ENCODE results near the gene CNN2. TPM values are rescaled to one million over a fixed set of nuclear protein-coding genes. Genes with fewer than 3 reads are reported as not detected.

The CNN2 gene
- total and polyA plus RNA-seq, 4 donors: 10.1 to 38.4 (median 26.8) TPM

GRCh38 chr19:1058112-1058511 is 31.7 kb downstream of the CNN2 start:
- WGBS: 94% methylated on average over 5 of the region's 5 CpGs
- Histone ChIP-seq H3K4me1 (ENCODE audit: control insufficient read depth in 4 of 4, insufficient read depth in 4 of 4, low read length in 3 of 4) (no peaks in the 10 kb centered on the region), H3K36me3 (ENCODE audit: control insufficient read depth in 4 of 4, insufficient read depth in 3 of 4, low read depth in 1 of 4, low read length in 3 of 4) (no peaks in the 10 kb centered on the region), H3K9ac (ENCODE audit: low read depth in 1 of 2, low read length in 2 of 2) (no peak overlapping the region), H3K27ac (ENCODE audit: low read depth in 1 of 2, low read length in 2 of 2) (no peak overlapping the region), H3K4me3 (ENCODE audit: low read depth in 1 of 3, low read length in 3 of 3) (no peak overlapping the region), H3K27me3 (ENCODE audit: control insufficient read depth in 4 of 4, insufficient read depth in 4 of 4, low read length in 3 of 4) (no peaks in the 10 kb centered on the region), H3K9me3 (ENCODE audit: control insufficient read depth in 4 of 4, low read length in 3 of 4) (peaks cover 0 to 13% (median 0%) of the 10 kb centered on the region in 4 donors)
- DNase-seq (ENCODE audit: low spot score): no peak
- no peak for TF ChIP-seq RAD21 (IDR thresholded peaks at IDR 0.05)
- no peak for TF ChIP-seq SP1 (IDR thresholded peaks at IDR 0.05)
- no peak for TF ChIP-seq TAF1 (conservative IDR thresholded peaks at IDR 0.05)
- no peak for TF ChIP-seq GABPA (IDR thresholded peaks at IDR 0.05 in 1 of 2, conservative IDR thresholded peaks at IDR 0.05 in 1 of 2)
- TF ChIP-seq, protein P1, sequence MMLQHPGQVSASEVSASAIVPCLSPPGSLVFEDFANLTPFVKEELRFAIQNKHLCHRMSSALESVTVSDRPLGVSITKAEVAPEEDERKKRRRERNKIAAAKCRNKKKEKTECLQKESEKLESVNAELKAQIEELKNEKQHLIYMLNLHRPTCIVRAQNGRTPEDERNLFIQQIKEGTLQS (IDR thresholded peaks at IDR 0.05): no peak
- no peak for TF ChIP-seq NR2F2 (IDR thresholded peaks at IDR 0.05)
- TF ChIP-seq, protein P2, sequence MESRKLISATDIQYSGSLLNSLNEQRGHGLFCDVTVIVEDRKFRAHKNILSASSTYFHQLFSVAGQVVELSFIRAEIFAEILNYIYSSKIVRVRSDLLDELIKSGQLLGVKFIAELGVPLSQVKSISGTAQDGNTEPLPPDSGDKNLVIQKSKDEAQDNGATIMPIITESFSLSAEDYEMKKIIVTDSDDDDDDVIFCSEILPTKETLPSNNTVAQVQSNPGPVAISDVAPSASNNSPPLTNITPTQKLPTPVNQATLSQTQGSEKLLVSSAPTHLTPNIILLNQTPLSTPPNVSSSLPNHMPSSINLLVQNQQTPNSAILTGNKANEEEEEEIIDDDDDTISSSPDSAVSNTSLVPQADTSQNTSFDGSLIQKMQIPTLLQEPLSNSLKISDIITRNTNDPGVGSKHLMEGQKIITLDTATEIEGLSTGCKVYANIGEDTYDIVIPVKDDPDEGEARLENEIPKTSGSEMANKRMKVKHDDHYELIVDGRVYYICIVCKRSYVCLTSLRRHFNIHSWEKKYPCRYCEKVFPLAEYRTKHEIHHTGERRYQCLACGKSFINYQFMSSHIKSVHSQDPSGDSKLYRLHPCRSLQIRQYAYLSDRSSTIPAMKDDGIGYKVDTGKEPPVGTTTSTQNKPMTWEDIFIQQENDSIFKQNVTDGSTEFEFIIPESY (IDR thresholded peaks at IDR 0.05): no peak
- TF ChIP-seq RXRA (IDR thresholded peaks at IDR 0.05): no peak
- TF ChIP-seq FOXA1 (IDR thresholded peaks at IDR 0.05): no peak
- TF ChIP-seq CTCF (IDR thresholded peaks at IDR 0.05; ENCODE audit: low read depth, low read length, missing input control): no peak
- TF ChIP-seq HNF4A (conservative IDR thresholded peaks at IDR 0.05): no peak

DNA sequence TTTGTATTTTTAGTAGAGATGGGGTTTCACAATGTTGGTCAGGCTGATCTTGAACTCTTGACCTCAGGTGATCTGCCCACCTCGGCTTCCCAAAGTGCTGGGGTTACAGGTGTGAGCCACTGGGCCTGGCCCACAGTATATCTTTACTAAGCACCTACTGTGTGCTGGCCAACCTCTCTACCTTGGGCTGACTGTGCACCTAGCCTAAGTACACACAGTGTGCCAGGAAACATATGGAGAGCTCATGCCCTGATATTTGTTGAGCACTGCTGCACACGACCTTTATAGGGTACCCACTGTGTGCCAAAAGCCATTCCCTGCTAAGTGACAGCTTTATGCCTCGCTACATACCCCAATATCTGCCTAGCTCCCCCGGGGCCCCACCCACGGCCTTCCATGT is 34.3 kb downstream of the CNN2 start:
- H3K36me3 ChIP-seq (ENCODE audit: control insufficient read depth in 4 of 4, insufficient read depth in 3 of 4, low read depth in 1 of 4, low read length in 3 of 4): no peaks in the 10 kb centered on the region

More for the DNA sequence above, 34.3 kb downstream of the CNN2 start:
- no peak overlapping the region for H3K4me3 ChIP-seq (ENCODE audit: low read depth in 1 of 3, low read length in 3 of 3)
- no peak overlapping the region for H3K9ac ChIP-seq (ENCODE audit: low read depth in 1 of 2, low read length in 2 of 2)
- no peak overlapping the region for H3K27ac ChIP-seq (ENCODE audit: low read depth in 1 of 2, low read length in 2 of 2)
- DNase-seq (ENCODE audit: low spot score): no peak
- H3K9me3 ChIP-seq (ENCODE audit: control insufficient read depth in 4 of 4, low read length in 3 of 4): peaks cover 0 to 13% (median 0%) of the 10 kb centered on the region in 4 donors
- TF ChIP-seq SP1 (IDR thresholded peaks at IDR 0.05) (no peak), TAF1 (conservative IDR thresholded peaks at IDR 0.05) (no peak), FOXA1 (IDR thresholded peaks at IDR 0.05) (no peak), GABPA (IDR thresholded peaks at IDR 0.05 in 1 of 2, conservative IDR thresholded peaks at IDR 0.05 in 1 of 2) (no peak), FOXA2 (IDR thresholded peaks at IDR 0.05) (no peak), NR2F2 (IDR thresholded peaks at IDR 0.05) (no peak), YY1 (IDR thresholded peaks at IDR 0.05) (no peak), CTCF (IDR thresholded peaks at IDR 0.05; ENCODE audit: low read depth, low read length, missing input control) (no peak), RAD21 (IDR thresholded peaks at IDR 0.05) (no peak), HNF4A (conservative IDR thresholded peaks at IDR 0.05) (no peak), RXRA (IDR thresholded peaks at IDR 0.05) (no peak), MAX (IDR thresholded peaks at IDR 0.05) (no peak), EGR1 (IDR thresholded peaks at IDR 0.05; ENCODE audit: low read depth in 2 of 2) (no peak), HNF4G (IDR thresholded peaks at IDR 0.05) (no peak)
- TF ChIP-seq, protein P1 (IDR thresholded peaks at IDR 0.05): no peak
- TF ChIP-seq, protein P2 (IDR thresholded peaks at IDR 0.05): no peak
- TF ChIP-seq, protein P3, sequence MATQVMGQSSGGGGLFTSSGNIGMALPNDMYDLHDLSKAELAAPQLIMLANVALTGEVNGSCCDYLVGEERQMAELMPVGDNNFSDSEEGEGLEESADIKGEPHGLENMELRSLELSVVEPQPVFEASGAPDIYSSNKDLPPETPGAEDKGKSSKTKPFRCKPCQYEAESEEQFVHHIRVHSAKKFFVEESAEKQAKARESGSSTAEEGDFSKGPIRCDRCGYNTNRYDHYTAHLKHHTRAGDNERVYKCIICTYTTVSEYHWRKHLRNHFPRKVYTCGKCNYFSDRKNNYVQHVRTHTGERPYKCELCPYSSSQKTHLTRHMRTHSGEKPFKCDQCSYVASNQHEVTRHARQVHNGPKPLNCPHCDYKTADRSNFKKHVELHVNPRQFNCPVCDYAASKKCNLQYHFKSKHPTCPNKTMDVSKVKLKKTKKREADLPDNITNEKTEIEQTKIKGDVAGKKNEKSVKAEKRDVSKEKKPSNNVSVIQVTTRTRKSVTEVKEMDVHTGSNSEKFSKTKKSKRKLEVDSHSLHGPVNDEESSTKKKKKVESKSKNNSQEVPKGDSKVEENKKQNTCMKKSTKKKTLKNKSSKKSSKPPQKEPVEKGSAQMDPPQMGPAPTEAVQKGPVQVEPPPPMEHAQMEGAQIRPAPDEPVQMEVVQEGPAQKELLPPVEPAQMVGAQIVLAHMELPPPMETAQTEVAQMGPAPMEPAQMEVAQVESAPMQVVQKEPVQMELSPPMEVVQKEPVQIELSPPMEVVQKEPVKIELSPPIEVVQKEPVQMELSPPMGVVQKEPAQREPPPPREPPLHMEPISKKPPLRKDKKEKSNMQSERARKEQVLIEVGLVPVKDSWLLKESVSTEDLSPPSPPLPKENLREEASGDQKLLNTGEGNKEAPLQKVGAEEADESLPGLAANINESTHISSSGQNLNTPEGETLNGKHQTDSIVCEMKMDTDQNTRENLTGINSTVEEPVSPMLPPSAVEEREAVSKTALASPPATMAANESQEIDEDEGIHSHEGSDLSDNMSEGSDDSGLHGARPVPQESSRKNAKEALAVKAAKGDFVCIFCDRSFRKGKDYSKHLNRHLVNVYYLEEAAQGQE (IDR thresholded peaks at IDR 0.05): no peak
- no peaks in the 10 kb centered on the region for H3K27me3 ChIP-seq (ENCODE audit: control insufficient read depth in 4 of 4, insufficient read depth in 4 of 4, low read length in 3 of 4)
- H3K4me1 ChIP-seq (ENCODE audit: control insufficient read depth in 4 of 4, insufficient read depth in 4 of 4, low read length in 3 of 4): peaks cover 0 to 11% (median 6%) of the 10 kb centered on the region in 4 donors
- WGBS: 83% methylated on average over 5 of the region's 5 CpGs

All from liver (tissue), 9 donors.